HepG2 (cell line): ENCODE measurements around the gene CHIC2. TPM values are rescaled to one million over a fixed set of nuclear protein-coding genes. Genes with fewer than 3 reads are reported as not detected.

ENCODE experiments used
- CREM ChIP-seq, 2 experiments: sonication (generic) in 1 of 2; formaldehyde crosslinking in 1 of 2; IDR thresholded peaks; 2 replicates each; pipeline versions ENCODE4 v1.4.0 to v1.6.1; 2016 to 2020; ENCODE audit warnings: antibody characterized with exemption in 1 of 2, mild to moderate bottlenecking in 1 of 2, missing genetic modification reagents in 1 of 2
- DNMT3B ChIP-seq: conservative IDR thresholded peaks from 2 replicates; pipeline ENCODE4 v1.6.1; 2016; ENCODE audit warnings: missing biosample characterization, control low read depth
- GLI4 ChIP-seq: sonication (generic); formaldehyde crosslinking; IDR thresholded peaks from 2 replicates; pipeline ENCODE4 v1.5.1; 2020; ENCODE audit warnings: missing genetic modification reagents, mild to moderate bottlenecking, moderate library complexity, borderline replicate concordance
- HNRNPL ChIP-seq: fragments of 200-400 bp; formaldehyde crosslinking; IDR thresholded peaks from 2 replicates; pipeline ENCODE4 v1.6.1; 2017; ENCODE audit warnings: mild to moderate bottlenecking, low read depth, low read length
- JUNB ChIP-seq: sonication (generic); formaldehyde crosslinking; IDR thresholded peaks from 2 replicates; pipeline ENCODE4 v1.8.0; 2022; ENCODE audit warnings: missing genetic modification reagents, mild to moderate bottlenecking, borderline replicate concordance
- KIAA2018 ChIP-seq: sonication (generic); formaldehyde crosslinking; IDR thresholded peaks from 2 replicates; pipeline ENCODE4 v1.5.0; 2020; ENCODE audit warnings: mild to moderate bottlenecking, missing genetic modification reagents, borderline replicate concordance
- SMC3 ChIP-seq: IDR thresholded peaks from 2 replicates; pipeline ENCODE4 v1.6.1; 2011; ENCODE audit warnings: low read length, improper control_type of control experiment
- STAT5B ChIP-seq: sonication (generic); formaldehyde crosslinking; IDR thresholded peaks from 2 replicates; pipeline ENCODE4 v1.4.0; 2020; ENCODE audit warnings: missing genetic modification reagents
- XBP1 ChIP-seq: sonication (generic); formaldehyde crosslinking; IDR thresholded peaks from 2 replicates; pipeline ENCODE4 v1.5.0; 2020; ENCODE audit warnings: missing genetic modification reagents
- ZNF609 ChIP-seq: sonication (generic); formaldehyde crosslinking; IDR thresholded peaks from 2 replicates; pipeline ENCODE4 v1.4.0; 2020; ENCODE audit warnings: mild to moderate bottlenecking, missing genetic modification reagents, borderline replicate concordance
- ZNF746 ChIP-seq: sonication (generic); formaldehyde crosslinking; IDR thresholded peaks from 2 replicates; pipeline ENCODE4 v1.8.0; 2022; ENCODE audit warnings: mild to moderate bottlenecking, missing genetic modification reagents
- polyA plus RNA-seq, 8 experiments: library from polyadenylated mRNA; depleted of rRNA in 3 of 8; stranded (reverse) in 7 of 8; unstranded in 1 of 8; fragments of >200 nt; fragmentation: Illumina TruSeq in 4 of 8; extraction: Trizol in 4 of 8; gene quantifications; 2 replicates each; pipeline versions ENCODE4 v1.2.1 to v1.2.3, GENCODE V29; 2011 to 2016; ENCODE audit warnings: low read depth in 4 of 8, missing spikeins in 1 of 8, mixed read lengths in 1 of 8; ENCODE audit not compliant: insufficient read depth in 1 of 8
- total RNA-seq, 5 experiments: library from RNA; depleted of rRNA; stranded (reverse); fragments of >200 nt; fragmentation: Illumina TruSeq; extraction: Trizol; gene quantifications; 2 replicates each; pipeline ENCODE4 v1.2.3, GENCODE V29; 2016; ENCODE audit warnings: low read depth in 1 of 5
- TF ChIP-seq, protein P1 (sequence below): sonication (generic); formaldehyde crosslinking; IDR thresholded peaks from 2 replicates; pipeline ENCODE4 v1.5.0; 2020; ENCODE audit warnings: missing genetic modification reagents, mild to moderate bottlenecking, borderline replicate concordance
- TF ChIP-seq, protein P2 (sequence below): sonication (generic); formaldehyde crosslinking; IDR thresholded peaks from 2 replicates; pipeline ENCODE4 v1.8.1; 2023; ENCODE audit warnings: mild to moderate bottlenecking, missing genetic modification reagents, borderline replicate concordance

Gene CHIC2
- total and polyA plus RNA-seq, 2 of the 13 experiments (the other 11 are each of a cell fraction or from before 2014, with no cell fraction given): 10.0 to 17.2 TPM

GRCh38 chr4:54091637-54092404 is 27.4 kb upstream of the CHIC2 start (continued):
- no peak for TF ChIP-seq ZNF609
- TF ChIP-seq, protein P1, sequence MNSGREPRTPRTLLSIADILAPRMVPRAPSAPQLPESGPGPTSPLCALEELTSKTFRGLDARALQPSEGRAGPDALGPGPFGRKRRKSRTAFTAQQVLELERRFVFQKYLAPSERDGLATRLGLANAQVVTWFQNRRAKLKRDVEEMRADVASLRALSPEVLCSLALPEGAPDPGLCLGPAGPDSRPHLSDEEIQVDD (CRISPR knock-in tag): no peak
- TF ChIP-seq CREM (IDR thresholded peaks at IDR 0.05): no peak
- no peak for TF ChIP-seq CREM (CRISPR knock-in tag; IDR thresholded peaks at IDR 0.05)
- TF ChIP-seq KIAA2018 (CRISPR knock-in tag): no peak
- TF ChIP-seq STAT5B (CRISPR knock-in tag): no peak
- TF ChIP-seq GLI4 (CRISPR knock-in tag): no peak
- TF ChIP-seq, protein P2, sequence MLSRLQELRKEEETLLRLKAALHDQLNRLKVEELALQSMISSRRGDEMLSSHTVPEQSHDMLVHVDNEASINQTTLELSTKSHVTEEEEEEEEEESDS (CRISPR knock-in tag): no peak
- no peak for TF ChIP-seq XBP1 (CRISPR knock-in tag)
- TF ChIP-seq SMC3: no peak
- no peak; the same call in 1 of the 2 replicates for TF ChIP-seq ZNF746 (CRISPR knock-in tag)
- TF ChIP-seq JUNB: peak; percentile 62; the same call in 1 of the 2 replicates
- TF ChIP-seq DNMT3B (CRISPR knock-in tag): peak; percentile 83; the same call in 1 of the 2 replicates
- no peak for TF ChIP-seq HNRNPL
